B cell (primary cell): ENCODE measurements around the gene SNCB. TPM values are rescaled to one million over a fixed set of nuclear protein-coding genes. Genes with fewer than 3 reads are reported as not detected.

Experiments used
- ATAC-seq: fragments of 200-7000 bp; cut with Tn5 transposase; one replicate; pipeline ENCODE4 v1.10.0; 2021; ENCODE audit warnings: low read depth, mild to moderate bottlenecking, moderate number of reproducible peaks, moderate library complexity
- CTCF ChIA-PET: fragments of 350-600 bp; sonication (Branson Sonifier 250); formaldehyde crosslinking; loops from one replicate; lab custom pipeline; 2021; ENCODE audit warnings: antibody characterized with exemption, inconsistent platforms; lab: Charles Lee
- POLR2A ChIA-PET: fragments of 350-600 bp; sonication (Branson Sonifier 250); formaldehyde crosslinking; loops from one replicate; lab custom pipeline; 2021; ENCODE audit warnings: antibody characterized with exemption; lab: Charles Lee
- DNase-seq: peaks from one replicate; pipeline ENCODE4 v3.0.0; 2013
- H2AFZ ChIP-seq: 2 replicates; pipeline ENCODE4 v1.6.1; 2012; ENCODE audit warnings: mild to moderate bottlenecking, low read depth, low read length; ENCODE audit not compliant: insufficient read depth, poor library complexity, severe bottlenecking
- H3K27ac ChIP-seq, 2 donors: 1 replicate in 1 of 2; 2 replicates in 1 of 2; pipeline ENCODE4 v1.5.1; 2012 to 2013; ENCODE audit warnings: low read length in 2 of 2, mild to moderate bottlenecking in 2 of 2, moderate library complexity in 1 of 2
- H3K27me3 ChIP-seq, 4 experiments: fragments of 200-600 bp in 1 of 4; sonication (generic) in 1 of 4; replicated peaks in 1 of 4; 1 replicate in 2 of 4; 2 replicates in 2 of 4; pipeline versions ENCODE4 v1.6.1 to v1.7.0; 2013 to 2016; ENCODE audit warnings: low read length in 3 of 4, mild to moderate bottlenecking in 2 of 4, mixed read lengths in 1 of 4, moderate library complexity in 1 of 4; ENCODE audit not compliant: insufficient read depth in 4 of 4, control insufficient read depth in 3 of 4; ENCODE audit errors: control extremely low read depth in 1 of 4
- H3K36me3 ChIP-seq, 2 experiments: replicated peaks in 1 of 2; 1 replicate in 1 of 2; 2 replicates in 1 of 2; pipeline versions ENCODE4 v1.6.1 to v1.7.1; 2013; ENCODE audit warnings: low read length in 1 of 2; ENCODE audit not compliant: insufficient read depth in 2 of 2, control insufficient read depth in 1 of 2; ENCODE audit errors: control extremely low read depth in 1 of 2, extremely low read depth in 1 of 2
- H3K4me1 ChIP-seq, 2 donors: fragments of 200-600 bp in 1 of 2; sonication (generic) in 1 of 2; 1 replicate in 1 of 2; 2 replicates in 1 of 2; pipeline versions ENCODE4 v1.5.1 to v1.6.1; 2013 to 2017; ENCODE audit warnings: low read length in 2 of 2; ENCODE audit not compliant: control insufficient read depth in 2 of 2, insufficient read depth in 2 of 2
- H3K4me2 ChIP-seq: replicated peaks from 2 replicates; pipeline ENCODE3; 2012; ENCODE audit warnings: mild to moderate bottlenecking, low read depth, low read length; ENCODE audit not compliant: poor library complexity, severe bottlenecking
- H3K4me3 ChIP-seq, 5 experiments: fragments of 200-600 bp in 1 of 5; sonication (generic) in 1 of 5; 1 replicate in 3 of 5; 2 replicates in 2 of 5; pipeline versions ENCODE4 v1.5.1 to v1.7.0; 2011 to 2016; ENCODE audit warnings: low read length in 4 of 5, mild to moderate bottlenecking in 4 of 5, low read depth in 2 of 5, control low read depth in 1 of 5, moderate library complexity in 1 of 5; ENCODE audit not compliant: insufficient read depth in 1 of 5; ENCODE audit errors: control extremely low read depth in 1 of 5, extremely low read depth in 1 of 5
- H3K79me2 ChIP-seq: fragments of 200-600 bp; sonication (generic); one replicate; pipeline ENCODE4 v1.6.0; 2016; ENCODE audit warnings: low read length; ENCODE audit not compliant: control insufficient read depth, insufficient read depth
- H3K9ac ChIP-seq: fragments of 200-600 bp; sonication (generic); 2 replicates; pipeline ENCODE4 v1.6.1; 2017; ENCODE audit warnings: mild to moderate bottlenecking, low read length, moderate library complexity
- H3K9me3 ChIP-seq, 3 donors: one replicate each; pipeline versions ENCODE4 v1.6.1 to v1.7.1; 2013; ENCODE audit warnings: low read length in 2 of 3; ENCODE audit not compliant: control insufficient read depth in 2 of 3, insufficient read depth in 1 of 3; ENCODE audit errors: control extremely low read depth in 1 of 3
- H4K20me1 ChIP-seq: 2 replicates; pipeline ENCODE4 v1.6.0; 2012; ENCODE audit warnings: mild to moderate bottlenecking, low read length; ENCODE audit not compliant: insufficient read depth, control insufficient read depth, poor library complexity, severe bottlenecking
- H3K27ac Mint-ChIP-seq: one replicate; pipeline ENCODE4 v1.8.0; 2021; ENCODE audit warnings: mixed read lengths
- H3K27me3 Mint-ChIP-seq: one replicate; pipeline ENCODE4 v1.8.0; 2021; ENCODE audit warnings: mixed read lengths
- H3K4me1 Mint-ChIP-seq: one replicate; pipeline ENCODE4 v1.8.0; 2021; ENCODE audit warnings: mixed read lengths
- H3K4me3 Mint-ChIP-seq: one replicate; pipeline ENCODE4 v1.8.0; 2021; ENCODE audit warnings: mixed read lengths
- H3K9me3 Mint-ChIP-seq: one replicate; pipeline ENCODE4 v1.8.0; 2022; ENCODE audit warnings: mixed read lengths; ENCODE audit not compliant: insufficient read depth
- EZH2 ChIP-seq: IDR thresholded peaks from 2 replicates; pipeline ENCODE4 v1.6.1; 2012; ENCODE audit warnings: borderline replicate concordance, low read depth, mild to moderate bottlenecking, moderate library complexity, low read length; ENCODE audit not compliant: insufficient read depth, poor library complexity, severe bottlenecking
- WGBS: methylation state at CpG from one replicate; pipeline ENCODE4 v1.1.5; 2013; ENCODE audit warnings: missing lambda C conversion rate; ENCODE audit not compliant: insufficient coverage; 5-methylcytosine and 5-hydroxymethylcytosine counted together
- intact Hi-C: fragments of 100-400 bp; cut with micrococcal nuclease; formaldehyde crosslinking; loops from one replicate; pipeline ENCODE4 v1.10.0; 2022
- polyA plus RNA-seq: library from polyadenylated mRNA; depleted of rRNA; stranded (reverse); fragments of >200 nt; gene quantifications from 2 replicates; pipeline ENCODE4 v1.2.3, GENCODE V29; 2012
- total RNA-seq, 2 donors: library from RNA; stranded (reverse); fragments of 120-200 nt in 1 of 2; gene quantifications; 1 replicate in 1 of 2; 2 replicates in 1 of 2; pipeline versions ENCODE4 v1.2.3 to v1.2.4, GENCODE V29; 2013 to 2022
- TF ChIP-seq, protein P1 (sequence below): fragments of 200-600 bp; IDR thresholded peaks from one replicate; pipeline ENCODE4 v1.8.0; 2022; ENCODE audit warnings: antibody characterized with exemption, mild to moderate bottlenecking

Gene SNCB
- total and polyA plus RNA-seq, 2 donors (not counting 1 experiment from before 2014, with no cell fraction given), result 0.09 TPM; not detected in 1

DNA sequence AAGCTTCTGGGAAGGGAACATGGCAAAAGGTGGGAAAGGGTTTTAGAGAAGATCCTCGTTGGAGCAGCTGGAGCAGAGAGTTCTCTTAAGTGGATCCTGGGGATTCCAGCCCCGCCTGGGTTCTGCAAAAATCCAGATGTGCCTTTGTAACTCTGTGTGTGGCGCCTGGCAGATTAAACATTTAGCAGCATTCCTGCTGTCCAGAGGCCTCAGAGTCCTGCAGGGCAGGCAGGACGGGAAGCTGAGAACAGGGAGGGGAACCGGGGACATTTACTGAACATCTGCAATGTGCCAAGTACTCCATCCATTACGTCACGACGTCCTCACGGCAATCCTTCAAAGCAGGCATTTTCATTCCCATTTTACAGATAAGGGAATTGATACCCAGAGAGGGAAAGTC, 6.1 kb upstream of the SNCB start:
- no peak overlapping the region for H3K9ac ChIP-seq
- DNase-seq (no peak), ATAC-seq (no peak)
- H4K20me1 ChIP-seq, result no peaks in the 10 kb centered on the region
- no peak overlapping the region for H3K4me2 ChIP-seq
- ChIA-PET CTCF (interaction anchor here (1.3 kb wide), 1 partner anchor 24 kb away, joined by 3 read pairs; no protein-coding TSS in a partner anchor), POLR2A (no interaction called here)
- peaks cover 22 to 33% of the 10 kb centered on the region in 2 donors for H3K4me1 ChIP-seq
- WGBS, result 79% methylated on average over 5 of the region's 9 CpGs
- no peak overlapping the region for H3K27ac Mint-ChIP-seq
- no peak overlapping the region for H2AFZ ChIP-seq
- intact Hi-C loops, result no loop called here
- peaks cover 0 to 25% (median 2%) of the 10 kb centered on the region in 4 experiments for H3K27me3 ChIP-seq
- no peaks in the 10 kb centered on the region for H3K79me2 ChIP-seq
- H3K27ac ChIP-seq, result no peak overlapping the region
- H3K9me3 ChIP-seq, result peaks cover 0 to 13% (median 0%) of the 10 kb centered on the region in 3 donors
- TF ChIP-seq, protein P1, sequence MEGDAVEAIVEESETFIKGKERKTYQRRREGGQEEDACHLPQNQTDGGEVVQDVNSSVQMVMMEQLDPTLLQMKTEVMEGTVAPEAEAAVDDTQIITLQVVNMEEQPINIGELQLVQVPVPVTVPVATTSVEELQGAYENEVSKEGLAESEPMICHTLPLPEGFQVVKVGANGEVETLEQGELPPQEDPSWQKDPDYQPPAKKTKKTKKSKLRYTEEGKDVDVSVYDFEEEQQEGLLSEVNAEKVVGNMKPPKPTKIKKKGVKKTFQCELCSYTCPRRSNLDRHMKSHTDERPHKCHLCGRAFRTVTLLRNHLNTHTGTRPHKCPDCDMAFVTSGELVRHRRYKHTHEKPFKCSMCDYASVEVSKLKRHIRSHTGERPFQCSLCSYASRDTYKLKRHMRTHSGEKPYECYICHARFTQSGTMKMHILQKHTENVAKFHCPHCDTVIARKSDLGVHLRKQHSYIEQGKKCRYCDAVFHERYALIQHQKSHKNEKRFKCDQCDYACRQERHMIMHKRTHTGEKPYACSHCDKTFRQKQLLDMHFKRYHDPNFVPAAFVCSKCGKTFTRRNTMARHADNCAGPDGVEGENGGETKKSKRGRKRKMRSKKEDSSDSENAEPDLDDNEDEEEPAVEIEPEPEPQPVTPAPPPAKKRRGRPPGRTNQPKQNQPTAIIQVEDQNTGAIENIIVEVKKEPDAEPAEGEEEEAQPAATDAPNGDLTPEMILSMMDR, result no peak
- no peak for TF ChIP-seq EZH2
- H3K27me3 Mint-ChIP-seq, result peaks cover 12% of the 10 kb centered on the region
- H3K9me3 Mint-ChIP-seq, result no peaks in the 10 kb centered on the region
- H3K4me1 Mint-ChIP-seq, result peaks cover 23% of the 10 kb centered on the region
- no peaks in the 10 kb centered on the region for H3K36me3 ChIP-seq
- H3K4me3 ChIP-seq, result no peak overlapping the region
- no peak overlapping the region for H3K4me3 Mint-ChIP-seq

DNA sequence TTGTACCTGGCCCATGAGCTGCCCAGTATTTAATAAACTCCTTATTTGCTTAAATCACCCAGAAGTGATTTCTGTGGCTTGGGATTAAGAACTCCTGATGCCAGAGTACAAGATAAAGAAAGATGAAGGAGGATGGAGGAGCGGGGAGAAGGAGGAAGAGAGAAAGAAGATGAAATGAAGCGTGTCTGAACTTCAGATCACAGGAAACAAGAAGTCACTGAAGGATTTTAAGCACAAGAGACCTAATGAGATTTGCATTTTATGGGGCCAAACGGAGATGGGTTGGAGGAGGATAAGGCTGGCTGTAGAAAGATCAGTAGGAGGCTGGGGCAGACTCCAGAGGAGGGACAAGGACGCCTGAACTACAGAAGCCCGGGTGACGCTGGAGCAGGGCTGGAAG, 3.3 kb upstream of the SNCB start:
- DNase-seq (peak; percentile 59), ATAC-seq (peak; percentile 29)
- Histone ChIP-seq H4K20me1 (no peaks in the 10 kb centered on the region), H3K79me2 (no peaks in the 10 kb centered on the region), H3K27ac (no peak overlapping the region), H3K4me2 (peak overlapping the region; percentile 70), H3K9me3 (peaks cover 0 to 22% (median 0%) of the 10 kb centered on the region in 3 donors), H3K4me1 (peaks cover 46 to 57% of the 10 kb centered on the region in 2 donors), H3K4me3 (peak overlapping the region in 1 of 5 experiments; percentile 35), H3K36me3 (no peaks in the 10 kb centered on the region), H2AFZ (no peak overlapping the region), H3K27me3 (peaks cover 0 to 47% (median 18%) of the 10 kb centered on the region in 4 experiments), H3K9ac (peak overlapping the region; percentile 24)
- Mint-ChIP-seq H3K4me1 (peaks cover 42% of the 10 kb centered on the region), H3K27me3 (peaks cover 19% of the 10 kb centered on the region), H3K9me3 (no peaks in the 10 kb centered on the region), H3K4me3 (peak overlapping the region; percentile 69), H3K27ac (peak overlapping the region; percentile 12)
- TF ChIP-seq EZH2, result no peak
- TF ChIP-seq, protein P1, result no peak
- ChIA-PET POLR2A (no interaction called here), CTCF (interaction anchor here (1.3 kb wide), 1 partner anchor 25 kb away, joined by 4 read pairs; no protein-coding TSS in a partner anchor)
- intact Hi-C loops, result loop anchor here (5.0 kb wide), 1 partner anchor 91 kb away; no protein-coding TSS in a partner anchor
- 0% methylated on average over 6 of the region's 6 CpGs for whole genome bisulfite sequencing
